Embryonic facial prominence (tissue), 1 donor: ENCODE measurements around the gene HS3ST6.
A peak's percentile ranks its signal among the peaks of the same experiment; 100 is the strongest.
"Not testable (repeated sequence)": the region's sequence is repeated elsewhere in the genome, so short reads cannot be mapped to it uniquely, and the experiment has no call there.

ENCODE experiments used
- DNase-seq: peaks from one replicate; pipeline ENCODE4 v3.0.0-alpha.2; 2016; ENCODE audit errors: extremely low spot score

The HS3ST6 gene

GRCh38 chr16:1926271-1926670 is 8.1 kb upstream of the HS3ST6 start:
- DNase-seq: no peak

- no peak for DNase-seq
Observed at GRCh38 chr16:1924095-1924494, 5.9 kb upstream of the HS3ST6 start.

- DNase-seq: peak; percentile 71
Observed at GRCh38 chr16:1923299-1924034, 5.3 kb upstream of the HS3ST6 start.

- no peak for DNase-seq
Observed at GRCh38 chr16:1922357-1922756, 4.1 kb upstream of the HS3ST6 start.

- no peak for DNase-seq
Observed at GRCh38 chr16:1920727-1921171, 2.5 kb upstream of the HS3ST6 start.

GRCh38 chr16:1920122-1920521 is 1.9 kb upstream of the HS3ST6 start:
- DNase-seq: not testable (repeated sequence)

GRCh38 chr16:1919327-1919998 is 1.2 kb upstream of the HS3ST6 start:
- no peak for DNase-seq

- no peak for DNase-seq
Observed at GRCh38 chr16:1917665-1918350, 407 bp downstream of the HS3ST6 start.

- DNase-seq: no peak
Observed at GRCh38 chr16:1917056-1917664, 1.1 kb downstream of the HS3ST6 start.

- no peak for DNase-seq
Observed at GRCh38 chr16:1916640-1916990, 1.6 kb downstream of the HS3ST6 start.

- DNase-seq: no peak
Observed at GRCh38 chr16:1915732-1916639, 2.2 kb downstream of the HS3ST6 start.

- no peak for DNase-seq
Observed at GRCh38 chr16:1914988-1915387, 3.2 kb downstream of the HS3ST6 start.

- no peak for DNase-seq
Observed at GRCh38 chr16:1914084-1914608, 4.1 kb downstream of the HS3ST6 start.

GRCh38 chr16:1913327-1914083 is 4.7 kb downstream of the HS3ST6 start:
- no peak for DNase-seq

GRCh38 chr16:1912215-1912543 is 6.0 kb downstream of the HS3ST6 start:
- DNase-seq: no peak

- DNase-seq: no peak
Observed at GRCh38 chr16:1911467-1912214, 6.6 kb downstream of the HS3ST6 start.

- DNase-seq: no peak
Observed at GRCh38 chr16:1909561-1910231, 8.5 kb downstream of the HS3ST6 start.

GRCh38 chr16:1908983-1909382 is 9.2 kb downstream of the HS3ST6 start:
- DNase-seq: no peak

GRCh38 chr16:1908184-1908583 is 10.0 kb downstream of the HS3ST6 start:
- peak; percentile 56 for DNase-seq
